ENCODE data around the gene OLFML2B. TPM values are rescaled to one million over a fixed set of nuclear protein-coding genes. Genes with fewer than 3 reads are reported as not detected.

The OLFML2B gene
- total RNA-seq, 1 experiment from 2014 or later: 0.29 TPM

DNA sequence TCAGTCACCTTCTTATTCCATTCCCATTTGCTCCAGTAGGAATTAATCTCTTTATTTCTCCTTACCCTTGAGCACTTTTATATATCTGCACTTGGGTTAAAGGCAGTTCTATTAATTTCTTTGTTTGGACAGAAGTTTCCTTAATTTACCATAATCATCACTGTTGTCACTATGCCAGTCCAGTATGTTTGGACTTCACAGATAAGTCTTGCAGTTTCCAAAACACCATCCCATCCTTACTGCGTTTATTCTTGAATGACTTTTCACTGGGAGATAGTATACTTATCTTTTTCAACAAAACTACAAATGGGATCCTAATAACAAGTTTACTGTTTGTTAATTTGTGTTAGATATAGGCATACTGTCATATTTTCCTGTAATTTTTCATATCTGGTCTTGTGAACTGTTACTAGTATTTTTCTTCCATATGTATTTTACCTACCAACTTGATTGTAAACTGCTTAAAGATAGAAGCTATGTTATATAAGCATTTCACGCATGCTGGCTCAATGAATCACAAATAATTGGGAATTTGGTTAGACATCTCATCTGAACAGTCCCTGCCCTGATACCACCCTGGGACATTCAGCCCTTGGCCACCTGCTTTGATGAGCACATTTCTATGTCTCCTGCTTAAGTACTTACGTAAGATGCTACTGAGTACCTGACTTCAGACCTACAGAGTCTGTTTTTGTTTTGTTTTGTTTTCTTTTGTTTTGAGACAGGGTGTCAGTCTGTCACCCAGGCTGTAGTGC is 78.2 kb downstream of the OLFML2B start:
- no peak for DNase-seq (ENCODE audit: low read depth)

DNA sequence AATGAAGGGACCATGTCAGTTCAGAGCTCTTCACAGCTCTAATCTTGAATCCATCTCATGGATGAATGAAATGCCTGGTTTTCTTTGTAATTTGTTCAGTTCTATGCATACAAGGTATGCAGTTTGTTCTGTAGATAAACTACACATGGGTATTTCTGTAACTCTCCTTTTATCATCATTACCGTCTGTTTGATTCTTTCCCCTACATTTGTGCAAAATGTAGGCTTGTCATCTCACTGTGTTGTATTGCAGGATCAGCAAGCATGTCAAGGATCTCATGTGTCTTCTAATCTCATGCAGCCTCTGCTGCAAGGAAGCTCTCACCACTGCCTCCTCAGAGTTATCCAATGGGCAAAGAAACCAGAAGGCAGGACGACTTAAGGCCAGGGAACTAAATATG is 79.3 kb downstream of the OLFML2B start:
- DNase-seq (ENCODE audit: low read depth): no peak

DNA sequence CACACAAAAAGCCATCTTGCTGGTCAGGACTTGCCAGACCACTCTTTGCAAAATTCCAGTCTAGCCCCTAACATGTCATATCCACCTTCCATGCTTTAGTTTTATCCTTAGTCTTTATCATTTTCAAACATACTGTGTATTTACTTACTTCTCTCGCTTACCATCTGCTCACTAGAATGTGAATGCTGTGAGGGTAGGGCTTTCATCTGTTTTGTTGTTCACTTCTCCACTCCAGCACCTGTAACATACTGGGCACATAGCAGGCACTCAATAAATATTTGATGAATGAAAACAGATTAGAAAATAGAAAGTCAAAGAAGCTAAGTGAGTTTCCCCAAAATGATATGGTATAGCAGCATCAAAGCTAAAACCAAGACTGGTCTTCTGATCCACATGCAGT is 79.9 kb downstream of the OLFML2B start:
- no peak for DNase-seq (ENCODE audit: low read depth)

GRCh38 chr1:161941726-161942436 is 81.8 kb downstream of the OLFML2B start:
- DNase-seq (ENCODE audit: low read depth): no peak

- no peak for DNase-seq (ENCODE audit: low read depth)
Observed at GRCh38 chr1:161940866-161941591, 82.6 kb downstream of the OLFML2B start.

- no peak for DNase-seq (ENCODE audit: low read depth)
Observed at GRCh38 chr1:161936786-161937185, 86.9 kb downstream of the OLFML2B start.

DNA sequence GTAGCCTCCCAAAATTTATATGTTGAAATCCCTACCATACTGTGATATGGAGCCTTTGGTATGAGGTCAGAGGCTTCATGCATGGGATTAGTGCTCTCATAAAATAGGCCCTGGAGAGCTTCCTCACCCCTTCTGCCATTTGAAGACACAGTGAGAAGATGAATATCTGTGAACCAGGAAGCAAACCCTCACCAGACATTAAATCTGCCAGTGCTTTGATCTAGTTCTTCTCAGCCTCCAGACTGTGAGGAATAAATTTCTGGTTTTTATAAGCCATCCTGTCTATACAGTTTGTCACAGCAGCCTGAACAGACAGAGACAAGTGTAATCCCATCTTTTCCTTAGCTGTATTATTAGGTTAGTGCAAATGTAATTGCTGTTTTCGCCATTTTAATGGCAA is 88.4 kb downstream of the OLFML2B start:
- no peak for DNase-seq (ENCODE audit: low read depth)

DNA sequence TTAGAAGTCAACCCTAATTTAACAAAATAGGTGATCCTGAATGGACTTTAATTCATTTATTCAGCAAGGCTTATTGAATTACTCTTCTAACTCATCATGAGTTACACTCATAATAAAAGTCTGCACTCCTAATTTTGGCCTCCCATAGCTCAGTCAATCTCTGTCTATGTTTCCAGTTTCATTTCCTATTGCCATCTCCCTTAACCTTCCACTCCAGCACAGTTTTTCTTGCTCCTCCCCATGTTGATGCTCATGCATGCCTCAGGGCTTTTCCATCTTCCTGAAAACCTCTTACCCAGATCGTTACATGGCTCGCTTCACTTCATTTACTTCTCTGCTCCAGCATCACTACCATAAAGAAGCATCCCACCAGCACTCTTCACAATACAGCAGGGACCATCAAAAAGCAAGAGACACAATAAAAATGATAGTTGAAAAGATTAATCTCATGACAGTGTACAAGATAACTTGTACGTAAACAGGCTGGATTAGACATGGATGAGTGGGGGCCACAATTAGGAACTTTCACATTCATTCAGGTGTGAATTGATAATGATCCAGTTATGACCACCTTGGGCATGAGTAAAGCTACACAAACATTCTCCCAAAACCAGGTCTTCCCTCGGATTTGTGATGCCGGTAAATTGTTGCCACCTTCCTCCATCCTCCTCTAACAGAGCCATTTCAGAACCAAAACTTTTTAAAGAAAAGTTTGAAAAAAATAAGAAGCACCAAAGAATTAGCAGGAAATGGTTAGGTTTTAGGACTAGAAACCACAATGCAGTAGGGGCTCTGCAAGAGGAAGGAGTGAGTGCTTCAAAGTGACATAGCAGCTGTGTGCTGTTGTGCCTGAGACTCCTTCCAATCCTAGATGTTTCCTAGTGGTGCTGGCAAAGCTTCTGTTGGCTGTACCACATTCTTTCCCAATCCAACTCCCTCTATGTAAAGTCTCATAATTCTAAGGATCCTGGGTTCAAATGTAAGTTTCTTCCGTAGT is 89.8 kb downstream of the OLFML2B start:
- peak; percentile 19 for DNase-seq (ENCODE audit: low read depth)

Other genes starting within 250 kb of the OLFML2B start
- 0.06 TPM in 1 of 2 replicates, not detected in the other for gene NOS1AP, start 45.8 kb upstream of the OLFML2B start, total RNA-seq (2014; rRNA removed; shearing (Covaris generic))

All from Daoy (cell line).